ENCODE measurements around the gene NCOR1. TPM values are rescaled to one million over a fixed set of nuclear protein-coding genes. Genes with fewer than 3 reads are reported as not detected.
A peak's percentile ranks its signal among the peaks of the same experiment; 100 is the strongest.

NCOR1 gene
- total and polyA plus RNA-seq, 2 of the 8 experiments (the other 6 are each of a cell fraction or from before 2014, with no cell fraction given) = 65.4 to 142 TPM

GRCh38 chr17:16061631-16062030, 153.7 kb downstream of the NCOR1 start:
- no peaks in the 10 kb centered on the region for H3K23me2 ChIP-seq (ENCODE audit: low read depth, low read length)
- H4K8ac ChIP-seq (ENCODE audit: extremely low read depth, insufficient read depth, low read length) = peak overlapping the region; percentile 82; the same call in 1 of the 2 replicates
- H3K23ac ChIP-seq (ENCODE audit: insufficient read length) = no peak overlapping the region
- H2BK15ac ChIP-seq (ENCODE audit: low read length) = no peak overlapping the region
- H3K36me3 ChIP-seq (ENCODE audit: control insufficient read depth in 2 of 4, insufficient read depth in 4 of 4, low read length in 3 of 4) = peaks cover 7 to 71% (median 47%) of the 10 kb centered on the region in 4 experiments; a peak in 7 of 8 replicates
- no peak overlapping the region for H2AK5ac ChIP-seq (ENCODE audit: low read depth, low read length)
- no peaks in the 10 kb centered on the region for H3K79me2 ChIP-seq (ENCODE audit: control insufficient read depth in 1 of 2, insufficient read depth in 2 of 2, low read length in 2 of 2)
- H3K18ac ChIP-seq (ENCODE audit: extremely low read depth, low read length) = no peak overlapping the region
- FAIRE-seq = no peak
- H3K56ac ChIP-seq (replicated peaks; ENCODE audit: insufficient read length, low read depth, low read length) = no peak overlapping the region
- H3K27ac ChIP-seq (ENCODE audit: low read depth, low read length) = no peak overlapping the region
- no peak overlapping the region for H2BK5ac ChIP-seq (ENCODE audit: low read depth, low read length)
- no peak overlapping the region for H4K5ac ChIP-seq (ENCODE audit: insufficient read length, low read depth, low read length)
- no peak overlapping the region for H3K4me2 ChIP-seq (ENCODE audit: insufficient read depth in 1 of 2, low read depth in 2 of 2, low read length in 2 of 2)
- no peak overlapping the region for H3K9ac ChIP-seq (replicated peaks in 1 of 4; ENCODE audit: extremely low read depth in 1 of 4, low read depth in 3 of 4, low read length in 3 of 4)
- no peak overlapping the region for H2BK20ac ChIP-seq (ENCODE audit: low read length)
- CTCF ChIA-PET (ENCODE audit: partially characterized antibody) = interaction anchor here (1.3 to 1.7 kb wide), 2 partner anchors 12 to 141 kb away, joined by 3 read pairs; no protein-coding TSS in a partner anchor
- no peak overlapping the region for H2AFZ ChIP-seq (ENCODE audit: low read length)
- no peak overlapping the region for H3K14ac ChIP-seq (ENCODE audit: insufficient read length)
- no peaks in the 10 kb centered on the region for H3K9me3 ChIP-seq (ENCODE audit: insufficient read depth in 2 of 2, low read depth in 1 of 2, low read length in 1 of 2)
- no peaks in the 10 kb centered on the region for H3K4me1 ChIP-seq (replicated peaks in 1 of 4; ENCODE audit: control insufficient read depth in 3 of 4, insufficient read depth in 4 of 4, low read length in 3 of 4)
- H2BK12ac ChIP-seq (ENCODE audit: low read depth, low read length) = no peak overlapping the region
- H3K27me3 ChIP-seq (replicated peaks in 1 of 4; ENCODE audit: control insufficient read depth in 3 of 4, extremely low read depth in 1 of 4, insufficient read depth in 3 of 4, low read length in 3 of 4) = no peaks in the 10 kb centered on the region
- no peaks in the 10 kb centered on the region for H3K79me1 ChIP-seq (ENCODE audit: low read depth, low read length)
- no peak overlapping the region for H3K4ac ChIP-seq (replicated peaks; ENCODE audit: insufficient read length, low read depth, low read length)
- H4K20me1 ChIP-seq (replicated peaks in 1 of 2; ENCODE audit: control insufficient read depth in 1 of 2, insufficient read depth in 2 of 2, low read length in 2 of 2) = no peaks in the 10 kb centered on the region
- DNase-seq (ENCODE audit: low read depth in 1 of 2, low spot score in 2 of 2) = no peak
- no peak overlapping the region for H4K91ac ChIP-seq (replicated peaks; ENCODE audit: insufficient read length, low read length)
- H3K4me3 ChIP-seq (ENCODE audit: extremely low read depth in 1 of 4, insufficient read depth in 2 of 4, low read depth in 3 of 4, low read length in 4 of 4) = no peak overlapping the region
- POLR2A ChIA-PET (ENCODE audit: partially characterized antibody) = no interaction called here
- no peak overlapping the region for H2BK120ac ChIP-seq (replicated peaks; ENCODE audit: low read depth, low read length)
- 96% methylated on average over 2 of the region's 2 CpGs; no CpG with 5 or more reads in 1 of the 2 experiments for WGBS, 2 experiments (ENCODE audit: extremely low coverage in 1 of 2, insufficient coverage in 1 of 2, insufficient read length in 1 of 2, insufficient replicate concordance in 2 of 2, low coverage in 1 of 2, low lambda C conversion rate in 2 of 2, missing lambda C conversion rate in 1 of 2)
- TF ChIP-seq EGR1 (IDR thresholded peaks at IDR 0.05; ENCODE audit: borderline replicate concordance, low read depth, low read length) (no peak), RBBP5 (IDR thresholded peaks at IDR 0.05; ENCODE audit: borderline replicate concordance, low read depth, low read length) (no peak), MAFK (IDR thresholded peaks at IDR 0.05; ENCODE audit: low read depth, low read length) (no peak), TBP (IDR thresholded peaks at IDR 0.05; ENCODE audit: low read depth, low read length) (no peak), SP4 (IDR thresholded peaks at IDR 0.05; ENCODE audit: low read length) (no peak), TAF1 (IDR thresholded peaks at IDR 0.05; ENCODE audit: low read depth, low read length) (no peak), NRF1 (IDR thresholded peaks at IDR 0.05; ENCODE audit: low read depth, low read length) (no peak), CTBP2 (IDR thresholded peaks at IDR 0.05; ENCODE audit: borderline replicate concordance, insufficient read depth, insufficient read length, low read length) (no peak), SP1 (IDR thresholded peaks at IDR 0.05; ENCODE audit: low read depth, low read length) (no peak), SP2 (IDR thresholded peaks at IDR 0.05; ENCODE audit: low read length) (no peak), SIX5 (IDR thresholded peaks at IDR 0.05; ENCODE audit: low read depth, low read length) (no peak), GTF2F1 (IDR thresholded peaks at IDR 0.05; ENCODE audit: borderline replicate concordance, low read depth, low read length) (no peak), GABPA (IDR thresholded peaks at IDR 0.05; ENCODE audit: borderline replicate concordance, insufficient read depth, low read length) (no peak)
